DMS53 treated with DMSO at 0.1 percent for 48 hours (cell line): ENCODE results near the gene UGT1A9.
A peak's percentile ranks its signal among the peaks of the same experiment; 100 is the strongest.
"Not testable (repeated sequence)": the region's sequence is repeated elsewhere in the genome, so short reads cannot be mapped to it uniquely, and the experiment has no call there.

Experiments
- DNase-seq: peaks from one replicate; lab custom pipeline; 2025; ENCODE audit not compliant: unreplicated experiment; lab: John Stamatoyannopoulos, UW

UGT1A9 gene

GRCh38 chr2:233711312-233712008 lies 39.8 kb downstream of the UGT1A9 start:
- DNase-seq = peak; percentile 39

- no peak for DNase-seq
Observed at GRCh38 chr2:233712611-233713261, 41.0 kb downstream of the UGT1A9 start, which contains the start of gene UGT1A5. TSS of gene UGT1A5 (plus strand) at chr2:233712907. CDS start at chr2:233712992, 85 bp downstream.

GRCh38 chr2:233713262-233713615 lies 41.5 kb downstream of the UGT1A9 start:
- DNase-seq = no peak

- no peak for DNase-seq
Observed at GRCh38 chr2:233714121-233714520, 42.4 kb downstream of the UGT1A9 start.

GRCh38 chr2:233718552-233718951 lies 46.9 kb downstream of the UGT1A9 start, which contains the start of gene UGT1A4:
TSS of gene UGT1A4 (plus strand) at chr2:233718736. CDS start at chr2:233718821, 85 bp downstream.
- no peak for DNase-seq

GRCh38 chr2:233728723-233729301 lies 57.1 kb downstream of the UGT1A9 start, which contains the start of gene UGT1A3:
TSS of gene UGT1A3 (plus strand) at chr2:233729042. CDS start at chr2:233729127, 85 bp downstream.
- no peak for DNase-seq

- not testable (repeated sequence) for DNase-seq
Observed at GRCh38 chr2:233736868-233737653, 65.4 kb downstream of the UGT1A9 start.

GRCh38 chr2:233740870-233741269 lies 69.2 kb downstream of the UGT1A9 start:
- DNase-seq = no peak

GRCh38 chr2:233743464-233744259 lies 72.0 kb downstream of the UGT1A9 start:
- DNase-seq = no peak

GRCh38 chr2:233745073-233745755 lies 73.5 kb downstream of the UGT1A9 start:
- DNase-seq = no peak

- not testable (repeated sequence) for DNase-seq
Observed at GRCh38 chr2:233745838-233746237, 74.1 kb downstream of the UGT1A9 start.

GRCh38 chr2:233746475-233747282 lies 75.0 kb downstream of the UGT1A9 start:
- no peak for DNase-seq

- no peak for DNase-seq
Observed at GRCh38 chr2:233747283-233747544, 75.5 kb downstream of the UGT1A9 start.

- DNase-seq = not testable (repeated sequence)
Observed at GRCh38 chr2:233750689-233751088, 79.0 kb downstream of the UGT1A9 start.

GRCh38 chr2:233751212-233752009 lies 79.7 kb downstream of the UGT1A9 start:
- DNase-seq = not testable (repeated sequence)

GRCh38 chr2:233754872-233755611 lies 83.3 kb downstream of the UGT1A9 start:
- no peak for DNase-seq

GRCh38 chr2:233756429-233757081 lies 84.9 kb downstream of the UGT1A9 start:
- DNase-seq = no peak
